Cardiac fibroblast (primary cell): ENCODE results near the gene SOX14.

ENCODE experiments used
- DNase-seq, 2 donors: peaks; one replicate each; pipeline versions ENCODE4 v3.0.0 to v3.0.0-alpha.2; 2010; ENCODE audit warnings: low read depth in 2 of 2
- H3K4me3 ChIP-seq, 2 donors: replicated peaks in 1 of 2; 1 replicate in 1 of 2; 2 replicates in 1 of 2; pipeline ENCODE4 v1.5.1; 2011; ENCODE audit warnings: low read depth in 2 of 2, low read length in 2 of 2, mild to moderate bottlenecking in 2 of 2, moderate library complexity in 1 of 2
- TF ChIP-seq, protein P1 (sequence below): IDR thresholded peaks from one replicate; pipeline ENCODE4 v1.5.1; 2011; ENCODE audit warnings: low read depth, mild to moderate bottlenecking, low read length, inconsistent platforms

SOX14 gene

DNA sequence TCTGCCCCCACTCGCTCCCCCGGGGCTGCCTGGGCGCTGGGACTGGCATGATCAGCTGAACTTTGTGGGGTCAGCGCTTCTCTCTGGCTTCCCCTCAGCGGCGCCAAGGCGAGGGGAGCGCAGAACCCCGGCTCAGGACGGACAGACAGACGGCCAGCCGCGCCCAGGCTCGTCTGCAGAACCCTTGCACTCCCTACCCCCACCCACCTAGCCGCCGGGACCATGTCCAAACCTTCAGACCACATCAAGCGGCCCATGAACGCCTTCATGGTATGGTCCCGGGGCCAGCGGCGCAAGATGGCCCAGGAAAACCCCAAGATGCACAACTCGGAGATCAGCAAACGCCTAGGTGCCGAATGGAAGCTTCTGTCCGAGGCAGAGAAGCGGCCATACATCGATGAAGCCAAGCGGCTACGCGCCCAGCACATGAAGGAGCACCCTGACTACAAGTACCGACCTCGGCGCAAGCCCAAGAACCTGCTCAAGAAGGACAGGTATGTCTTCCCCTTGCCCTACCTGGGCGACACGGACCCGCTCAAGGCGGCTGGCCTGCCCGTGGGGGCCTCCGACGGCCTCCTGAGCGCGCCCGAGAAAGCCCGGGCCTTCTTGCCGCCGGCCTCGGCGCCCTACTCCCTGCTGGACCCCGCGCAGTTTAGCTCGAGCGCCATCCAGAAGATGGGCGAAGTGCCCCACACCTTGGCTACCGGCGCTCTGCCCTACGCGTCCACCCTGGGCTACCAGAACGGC, 621 bp downstream of the SOX14 start:
- TF ChIP-seq, protein P1, sequence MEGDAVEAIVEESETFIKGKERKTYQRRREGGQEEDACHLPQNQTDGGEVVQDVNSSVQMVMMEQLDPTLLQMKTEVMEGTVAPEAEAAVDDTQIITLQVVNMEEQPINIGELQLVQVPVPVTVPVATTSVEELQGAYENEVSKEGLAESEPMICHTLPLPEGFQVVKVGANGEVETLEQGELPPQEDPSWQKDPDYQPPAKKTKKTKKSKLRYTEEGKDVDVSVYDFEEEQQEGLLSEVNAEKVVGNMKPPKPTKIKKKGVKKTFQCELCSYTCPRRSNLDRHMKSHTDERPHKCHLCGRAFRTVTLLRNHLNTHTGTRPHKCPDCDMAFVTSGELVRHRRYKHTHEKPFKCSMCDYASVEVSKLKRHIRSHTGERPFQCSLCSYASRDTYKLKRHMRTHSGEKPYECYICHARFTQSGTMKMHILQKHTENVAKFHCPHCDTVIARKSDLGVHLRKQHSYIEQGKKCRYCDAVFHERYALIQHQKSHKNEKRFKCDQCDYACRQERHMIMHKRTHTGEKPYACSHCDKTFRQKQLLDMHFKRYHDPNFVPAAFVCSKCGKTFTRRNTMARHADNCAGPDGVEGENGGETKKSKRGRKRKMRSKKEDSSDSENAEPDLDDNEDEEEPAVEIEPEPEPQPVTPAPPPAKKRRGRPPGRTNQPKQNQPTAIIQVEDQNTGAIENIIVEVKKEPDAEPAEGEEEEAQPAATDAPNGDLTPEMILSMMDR: no peak
- no peak for DNase-seq
- no peak overlapping the region for H3K4me3 ChIP-seq

DNA sequence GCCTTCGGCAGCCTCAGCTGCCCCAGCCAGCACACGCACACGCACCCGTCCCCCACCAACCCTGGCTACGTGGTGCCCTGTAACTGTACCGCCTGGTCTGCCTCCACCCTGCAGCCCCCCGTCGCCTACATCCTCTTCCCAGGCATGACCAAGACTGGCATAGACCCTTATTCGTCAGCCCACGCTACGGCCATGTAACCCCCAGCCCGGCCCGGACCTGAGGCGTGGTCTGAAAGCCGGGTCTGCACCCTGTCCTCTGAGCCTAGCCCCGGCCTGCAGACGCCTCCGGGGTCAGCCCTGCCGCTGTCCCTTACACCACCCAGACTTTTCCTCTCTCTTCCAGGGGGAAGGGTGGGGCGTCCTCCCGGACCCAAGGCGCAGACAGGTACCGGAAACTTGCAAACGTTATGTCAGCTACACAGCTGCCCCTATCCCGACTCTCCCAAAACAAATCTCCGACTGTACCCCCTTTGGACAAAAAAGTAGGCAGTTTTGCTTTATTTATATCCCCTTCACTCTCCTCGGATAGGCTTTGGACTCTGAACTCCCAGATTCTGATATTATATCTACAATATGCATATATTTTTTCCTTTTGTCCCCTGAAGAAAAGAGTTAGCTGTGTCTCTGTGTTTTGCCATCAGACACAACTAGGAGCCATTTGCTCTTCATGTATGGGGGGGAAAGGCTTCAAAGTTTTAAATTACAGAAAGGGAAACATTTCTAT, 1.4 kb downstream of the SOX14 start:
- TF ChIP-seq, protein P1: no peak
- no peak overlapping the region for H3K4me3 ChIP-seq
- DNase-seq: no peak

DNA sequence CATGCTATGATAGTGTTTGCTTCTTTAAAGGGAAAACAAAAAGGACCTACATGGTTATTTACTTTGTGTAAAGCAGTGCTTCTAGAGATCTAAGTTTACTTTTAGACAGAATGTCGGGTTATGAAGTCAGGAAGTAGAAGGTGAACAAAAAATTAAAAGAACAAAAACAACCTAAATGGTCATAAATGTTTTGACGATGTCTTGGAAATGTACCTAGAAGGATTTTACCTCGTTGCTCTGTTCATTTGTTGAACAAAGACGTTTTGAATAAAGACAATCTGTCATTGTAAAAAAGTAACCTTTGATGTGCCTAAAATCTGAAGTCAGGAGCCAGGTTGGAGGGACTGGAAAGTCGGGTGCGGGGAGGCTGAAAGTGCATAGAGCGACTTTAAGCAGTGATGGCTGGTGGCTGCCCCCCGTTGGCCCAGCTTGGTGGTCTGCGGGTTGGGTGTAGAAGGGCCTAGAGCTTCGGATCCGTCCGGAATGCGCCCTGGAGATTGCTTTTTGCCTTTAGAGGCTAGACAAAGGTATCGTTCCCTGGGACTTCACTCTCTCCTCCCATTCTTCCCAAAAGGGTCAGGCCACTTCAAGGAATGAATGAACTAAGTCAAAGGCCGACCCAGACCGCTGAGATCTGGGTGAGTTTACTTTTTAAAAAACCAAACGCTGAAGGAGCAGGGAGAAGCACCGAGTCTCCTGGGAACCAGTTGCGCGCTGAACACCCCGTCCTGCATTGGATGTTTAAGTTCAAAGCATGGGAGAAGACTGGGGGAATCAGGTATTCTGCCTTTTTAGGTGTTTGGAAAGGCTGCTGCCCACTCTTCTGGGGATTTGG, 2.1 kb downstream of the SOX14 start:
- H3K4me3 ChIP-seq: no peak overlapping the region
- TF ChIP-seq, protein P1: no peak
- DNase-seq: no peak

DNA sequence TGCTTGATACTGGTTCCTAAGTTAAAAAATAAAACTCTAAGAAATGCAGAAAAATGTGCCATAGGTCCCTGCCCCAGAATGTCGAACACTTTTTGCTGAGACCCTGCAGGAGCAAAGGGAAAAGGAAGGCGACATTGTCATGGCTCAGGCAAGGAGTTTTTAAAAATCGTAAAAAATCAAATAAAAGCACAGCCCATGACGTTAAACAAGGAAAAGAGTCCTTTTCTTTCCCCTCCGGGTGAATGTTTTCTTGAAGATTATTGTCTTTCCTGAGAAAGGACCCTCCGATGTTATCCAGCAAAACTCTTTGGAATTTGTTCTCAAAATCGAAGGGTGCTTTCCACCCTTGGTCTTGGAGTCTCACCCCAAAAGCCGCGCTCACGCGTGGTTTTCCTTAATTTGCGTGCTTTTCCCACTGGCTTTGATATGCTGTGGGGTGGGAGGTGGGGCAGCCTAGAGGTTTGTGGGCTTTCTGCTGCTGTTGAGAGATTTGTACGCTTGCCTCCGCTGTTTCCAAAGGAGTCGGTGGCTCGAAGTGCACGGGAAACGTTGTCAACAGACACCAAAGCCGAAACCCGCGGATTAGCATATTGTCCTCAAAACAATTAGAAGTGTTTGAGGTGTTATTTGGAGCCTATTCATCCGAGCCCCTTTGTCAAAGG, 2.9 kb downstream of the SOX14 start:
- no peak for DNase-seq
- TF ChIP-seq, protein P1: no peak

DNA sequence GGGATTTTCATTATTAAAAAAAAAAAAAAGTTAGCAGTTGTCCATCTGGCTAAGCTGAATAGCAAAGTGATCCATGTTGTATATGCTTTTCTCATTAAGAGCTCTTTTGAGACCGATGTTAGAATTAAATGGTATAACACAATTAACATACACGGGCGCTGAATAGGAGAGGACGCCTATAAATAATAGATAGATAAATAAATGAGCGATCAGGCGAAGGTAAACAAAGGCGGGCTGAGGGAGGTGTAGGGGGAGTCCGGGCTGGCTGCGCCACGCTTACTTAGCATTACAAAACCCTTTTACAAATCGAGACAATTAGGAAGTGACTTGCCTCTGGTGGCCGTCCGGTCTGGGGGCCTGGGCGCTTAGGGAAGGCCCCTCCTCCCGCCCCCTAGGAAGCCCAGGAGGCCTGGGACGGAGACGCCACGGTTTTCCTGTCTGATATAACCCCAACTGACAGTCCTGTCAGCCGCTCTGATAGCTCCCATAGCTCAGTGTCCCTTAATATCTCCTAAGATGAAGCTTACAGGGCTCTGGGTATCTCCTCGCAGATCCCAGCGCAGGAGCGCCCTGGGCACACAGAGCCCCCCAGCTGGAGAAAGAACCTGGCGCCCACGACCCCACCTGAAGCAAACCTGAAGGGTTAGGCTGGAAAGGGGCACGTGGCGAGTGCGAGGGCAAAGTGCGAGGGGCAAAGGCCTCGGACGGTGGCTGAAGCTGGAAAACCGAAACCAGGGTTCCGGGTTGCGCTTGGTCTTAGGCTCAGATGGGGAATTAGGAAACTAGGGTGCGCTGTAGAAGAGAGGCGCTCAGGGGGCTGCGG, 3.6 kb downstream of the SOX14 start:
- peak overlapping the region; percentile 32 to 38 for H3K4me3 ChIP-seq
- TF ChIP-seq, protein P1: no peak
- DNase-seq: no peak

More for the DNA sequence above, 2.9 kb downstream of the SOX14 start:
- no peak overlapping the region for H3K4me3 ChIP-seq
